ENCODE results near the gene HDAC7.

The HDAC7 gene

GRCh38 chr12:47777151-47777550, 42.6 kb downstream of the HDAC7 start:
- no peak for DNase-seq

DNA sequence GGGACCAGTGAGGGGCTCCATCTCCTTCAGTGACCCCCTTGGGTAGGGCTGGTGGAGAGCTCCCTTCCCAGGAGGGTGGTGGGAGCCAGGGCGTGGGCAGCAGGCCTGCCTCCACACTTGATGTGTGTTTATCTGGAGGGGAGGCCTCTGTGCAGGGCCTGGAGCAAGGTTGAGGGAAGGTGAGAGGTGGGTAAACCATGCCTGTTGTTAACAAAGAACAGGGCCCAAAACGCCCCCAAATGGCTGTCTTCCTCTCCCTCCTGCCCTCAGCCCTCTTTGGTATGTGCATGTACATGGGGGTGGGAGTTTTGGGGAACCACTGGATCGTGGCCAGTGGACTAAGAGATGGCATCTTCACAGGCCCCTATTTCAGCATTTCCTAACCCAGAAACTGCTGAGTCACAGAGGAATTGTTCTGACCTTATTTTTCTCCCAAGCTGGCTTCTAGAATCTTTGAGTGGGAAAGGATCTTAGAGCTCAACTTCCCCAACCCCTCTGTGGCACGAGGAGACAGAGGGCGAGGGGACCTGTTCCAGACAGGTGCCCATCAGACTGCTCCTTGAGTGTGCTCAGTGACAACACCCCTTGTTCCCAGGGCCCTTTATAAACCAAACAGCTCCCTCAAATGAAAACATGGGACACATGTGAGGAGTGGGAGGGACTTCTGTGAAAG, 43.1 kb downstream of the HDAC7 start:
- peak; percentile 66 for DNase-seq

- peak; percentile 93 for DNase-seq
These were observed 44.4 kb downstream of the HDAC7 start for GRCh38 chr12:47775100-47775911.

GRCh38 chr12:47774663-47775062, 45.0 kb downstream of the HDAC7 start:
- peak; percentile 46 for DNase-seq

GRCh38 chr12:47773858-47774580, 45.7 kb downstream of the HDAC7 start:
- peak; percentile 32 for DNase-seq

DNA sequence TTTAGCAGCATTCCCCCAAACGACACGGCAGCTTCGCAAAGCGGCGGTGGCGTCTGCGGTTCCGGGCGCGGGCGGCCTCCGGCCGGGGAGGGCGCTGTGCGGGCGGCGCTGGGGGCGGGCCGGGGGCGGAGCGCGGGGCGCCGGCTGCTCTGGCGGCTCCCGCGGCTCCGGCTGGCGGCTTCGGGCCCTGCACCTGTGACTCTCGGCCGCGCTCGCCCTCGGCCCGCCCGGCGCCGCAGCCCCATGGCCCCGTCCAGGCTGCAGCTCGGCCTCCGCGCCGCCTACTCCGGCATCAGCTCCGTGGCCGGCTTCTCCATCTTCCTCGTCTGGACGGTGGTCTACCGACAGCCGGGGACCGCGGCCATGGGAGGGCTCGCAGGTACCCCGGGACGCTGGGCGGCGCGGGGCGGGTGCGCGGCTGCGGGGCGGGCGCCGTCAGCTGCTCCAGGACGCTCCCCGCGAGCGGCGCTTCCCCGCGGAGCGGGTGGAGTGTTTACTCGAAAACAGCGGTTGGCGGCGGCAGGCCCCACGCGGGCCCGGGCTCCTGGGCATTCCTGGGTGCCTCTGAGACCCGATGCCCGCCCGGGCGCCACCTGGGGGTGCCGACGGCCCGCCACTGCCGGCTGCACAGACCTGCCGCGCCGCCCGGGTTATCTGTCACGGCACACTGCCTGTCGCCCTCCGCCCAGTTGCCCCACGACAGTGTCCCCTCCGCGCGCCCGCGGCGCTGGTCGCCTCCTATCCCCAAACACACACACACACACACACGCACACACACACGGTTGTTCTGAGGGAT, 46.4 kb downstream of the HDAC7 start, which contains the start of gene SLC48A1:
Gene SLC48A1 (plus strand): TSS at position 177 of the 796 bp plus-strand sequence. CDS start 67 bp downstream, at position 244.
- DNase-seq: peak; percentile 70

DNA sequence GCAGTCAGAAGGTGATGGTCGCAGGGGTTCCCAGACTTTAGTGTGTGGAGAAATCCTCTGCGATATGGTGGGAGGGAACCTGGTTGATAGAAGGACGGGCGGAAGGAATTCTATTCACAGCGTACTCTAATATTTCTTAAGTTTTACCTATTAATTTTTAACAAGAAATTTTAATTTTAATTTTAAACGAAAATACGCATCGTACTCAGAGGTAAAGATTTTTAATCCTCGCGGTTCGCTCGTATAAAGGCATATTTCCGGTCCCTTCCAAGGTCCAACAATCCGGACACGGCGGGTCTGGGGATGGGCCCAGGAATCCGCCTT, 47.0 kb downstream of the HDAC7 start:
- no peak for DNase-seq

DNA sequence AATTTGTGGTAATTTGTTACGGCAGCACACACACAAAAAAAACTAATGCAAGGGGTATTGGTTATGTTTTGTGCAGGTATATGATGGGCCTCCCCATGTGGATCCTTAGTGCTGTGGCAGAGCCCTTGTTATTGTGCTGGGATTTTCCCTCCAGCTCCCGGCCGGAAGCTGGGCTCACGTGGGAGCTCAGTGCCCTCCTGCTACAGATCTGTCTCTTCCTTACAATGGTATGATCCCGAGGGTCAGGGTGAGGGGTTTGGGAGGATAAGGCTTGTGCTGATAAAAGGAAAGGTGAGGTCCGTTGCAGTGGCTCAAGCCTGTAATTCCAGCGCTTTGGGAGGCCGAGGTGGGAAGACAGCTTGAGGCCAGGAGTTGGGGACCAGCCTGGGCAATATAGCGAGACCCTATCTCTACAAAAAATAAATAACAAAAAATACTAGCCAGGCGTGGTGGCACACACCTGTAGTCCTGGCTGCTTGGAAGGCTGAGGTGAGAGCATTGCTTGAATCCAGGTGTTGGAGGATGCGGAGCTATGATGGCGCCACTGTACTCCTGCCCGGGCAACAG, 47.5 kb downstream of the HDAC7 start:
- no peak for DNase-seq

DNA sequence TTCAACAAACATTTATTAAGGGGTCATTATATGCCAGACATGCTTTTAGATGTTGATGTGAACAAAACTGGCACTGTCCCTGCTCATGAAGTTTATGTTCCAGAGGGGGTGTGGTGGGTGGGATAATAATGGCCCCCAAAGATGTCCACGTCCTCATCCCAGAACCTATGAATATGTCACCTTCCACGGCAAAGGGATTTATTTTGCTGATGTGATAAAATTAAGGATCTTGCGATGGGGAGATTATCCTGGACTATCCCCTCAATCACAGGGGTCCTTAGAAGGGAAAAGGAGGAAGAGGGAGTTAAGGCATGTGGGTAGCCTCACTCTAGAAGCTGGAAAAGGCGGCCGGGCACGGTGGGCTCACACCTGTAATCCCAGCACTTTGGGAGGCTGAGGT, 48.4 kb downstream of the HDAC7 start:
- no peak for DNase-seq

DNA sequence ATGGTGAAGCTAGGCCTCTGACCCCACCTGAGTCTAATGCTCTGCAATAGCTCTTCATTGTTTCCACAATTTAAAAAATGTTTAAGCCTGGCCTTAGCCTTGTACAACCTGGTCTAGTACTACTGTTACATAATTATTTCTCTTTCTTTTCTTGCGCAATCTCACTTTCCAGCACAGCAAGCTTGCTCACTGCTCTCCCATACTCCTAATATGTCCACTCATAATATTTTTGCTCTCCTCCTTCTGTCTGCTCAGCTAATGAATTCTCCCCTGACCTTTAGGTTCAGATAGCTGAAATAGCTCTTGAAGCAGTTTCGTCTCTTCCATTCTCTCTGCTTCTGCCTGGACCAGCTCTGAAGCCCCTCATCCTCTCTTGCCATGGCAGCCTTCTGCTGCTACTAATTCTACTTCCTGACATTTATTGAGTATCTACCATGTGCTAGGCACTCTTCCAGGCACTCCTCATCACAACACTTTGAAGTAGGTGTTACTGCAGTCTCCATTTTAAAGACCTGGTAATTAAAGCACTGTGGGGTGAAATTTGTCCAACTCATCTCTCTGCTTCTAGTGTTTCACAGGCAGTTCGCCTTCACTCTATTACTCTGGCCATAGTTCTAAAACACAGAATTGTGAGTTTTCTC, 49.5 kb downstream of the HDAC7 start:
- no peak for DNase-seq

- no peak for DNase-seq
These were observed 50.2 kb downstream of the HDAC7 start for GRCh38 chr12:47769234-47770085.

- DNase-seq: no peak
These were observed 51.3 kb downstream of the HDAC7 start for GRCh38 chr12:47768323-47768811.

- peak; percentile 82 for DNase-seq
These were observed 52.4 kb downstream of the HDAC7 start for GRCh38 chr12:47767216-47767724.

DNA sequence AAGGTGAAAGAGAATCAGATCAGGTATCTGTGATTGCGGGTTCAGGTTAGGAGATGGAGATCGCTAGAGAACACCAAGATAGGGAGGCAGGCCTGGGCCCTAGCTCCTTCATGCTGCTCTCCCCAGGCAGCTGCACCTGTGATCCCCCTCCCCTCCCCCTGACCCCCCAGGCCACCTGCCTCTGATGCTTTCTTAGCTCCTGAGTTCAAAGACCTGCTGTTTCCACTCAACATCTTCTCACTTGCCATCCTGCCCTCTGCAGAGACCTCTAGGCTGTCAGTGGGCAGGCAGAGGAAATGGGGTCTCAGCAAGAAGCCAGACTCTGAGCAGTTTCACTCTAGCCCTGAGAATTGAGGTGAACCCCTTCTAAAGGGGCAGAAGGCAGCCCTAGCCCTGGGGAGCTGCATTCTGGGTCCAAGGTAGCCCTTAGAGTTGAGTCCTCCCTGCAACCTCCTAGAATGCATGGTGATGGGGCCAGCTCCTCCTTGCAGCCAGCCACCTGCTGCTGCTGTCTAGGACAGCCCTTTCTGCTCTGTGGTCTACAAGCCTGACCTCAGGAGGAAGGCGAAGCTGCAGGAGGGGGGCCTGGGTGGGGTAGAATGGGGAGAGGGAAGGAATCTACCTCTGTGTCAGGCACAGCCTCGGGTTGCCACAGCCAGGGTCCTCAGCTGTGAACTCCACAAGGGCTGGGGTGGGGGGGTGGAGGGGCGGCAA, 53.0 kb downstream of the HDAC7 start:
- no peak for DNase-seq

DNA sequence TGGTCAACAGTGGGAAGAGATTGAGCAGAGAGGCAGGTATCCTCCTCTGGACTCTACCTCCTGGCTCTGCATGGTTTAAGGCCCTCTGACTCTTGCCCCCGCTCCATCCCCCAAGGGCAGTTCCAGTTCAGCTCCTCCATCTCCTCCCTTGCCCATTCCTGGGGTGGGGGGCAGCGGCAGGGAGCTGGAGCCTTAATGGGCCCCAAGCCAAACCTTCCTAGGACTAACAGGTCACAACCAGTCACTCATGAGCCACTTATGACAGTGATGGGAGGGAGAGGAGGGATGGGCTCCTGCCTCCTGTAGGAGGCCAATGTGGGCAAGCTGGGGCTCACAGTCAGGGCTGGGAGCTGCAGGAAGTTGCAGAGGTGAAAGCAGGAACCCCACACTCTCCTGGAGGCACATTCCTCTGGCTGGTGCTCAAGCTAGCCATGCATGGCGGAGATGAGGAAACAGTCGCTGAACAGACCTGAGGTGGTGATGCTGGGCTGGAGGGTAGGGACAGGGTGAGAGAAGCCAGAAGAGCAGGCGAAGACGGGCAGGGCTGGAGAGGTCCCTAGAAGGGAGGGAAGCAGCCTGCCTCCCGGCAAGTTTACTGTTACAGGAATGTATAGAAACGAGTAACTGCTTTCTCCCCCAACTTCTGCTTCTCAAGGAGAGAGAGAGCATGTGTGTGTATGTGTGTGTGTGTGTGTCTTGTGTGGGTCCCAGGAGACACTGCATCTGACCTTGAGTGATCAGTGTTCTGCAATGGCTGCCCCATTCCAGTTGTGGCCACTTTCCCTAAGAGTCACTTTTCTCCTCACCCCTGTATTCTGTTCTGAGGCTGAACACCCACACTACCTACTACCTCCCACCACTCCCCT, 56.0 kb downstream of the HDAC7 start:
- DNase-seq: no peak

GRCh38 chr12:47762850-47763465, 56.7 kb downstream of the HDAC7 start:
- DNase-seq: peak; percentile 27

- peak; percentile 77 for DNase-seq
These were observed 60.6 kb downstream of the HDAC7 start, which contains the start of gene RAPGEF3 for GRCh38 chr12:47758834-47759690. TSS of gene RAPGEF3 (minus strand) at chr12:47758880. CDS start at chr12:47758556, 324 bp downstream.

DNA sequence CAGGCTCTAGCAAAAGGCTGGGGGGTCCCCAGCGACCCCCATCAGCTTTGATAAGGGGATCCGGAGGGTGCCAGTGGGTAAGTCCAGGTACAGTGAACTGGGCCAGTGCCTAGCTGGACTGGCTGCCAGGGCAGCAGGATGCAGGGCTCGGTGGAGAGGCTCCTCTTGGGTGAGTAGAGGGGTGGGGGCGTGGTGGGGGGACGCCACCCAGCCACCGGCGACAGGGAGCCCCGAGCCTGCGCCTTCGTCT, 61.2 kb downstream of the HDAC7 start:
- no peak for DNase-seq

Measured in hematopoietic multipotent progenitor cell treated with erythropoietin and hydrocortisone succinate and interleukin-3 and kit ligand, for 8 days (in vitro differentiated cells).